Measurements from ENCODE around the gene FLNA. TPM values are rescaled to one million over a fixed set of nuclear protein-coding genes. Genes with fewer than 3 reads are reported as not detected.

FLNA gene
- total RNA-seq, 2 donors from 2014 or later, result 1,074 to 1,251 TPM

DNA sequence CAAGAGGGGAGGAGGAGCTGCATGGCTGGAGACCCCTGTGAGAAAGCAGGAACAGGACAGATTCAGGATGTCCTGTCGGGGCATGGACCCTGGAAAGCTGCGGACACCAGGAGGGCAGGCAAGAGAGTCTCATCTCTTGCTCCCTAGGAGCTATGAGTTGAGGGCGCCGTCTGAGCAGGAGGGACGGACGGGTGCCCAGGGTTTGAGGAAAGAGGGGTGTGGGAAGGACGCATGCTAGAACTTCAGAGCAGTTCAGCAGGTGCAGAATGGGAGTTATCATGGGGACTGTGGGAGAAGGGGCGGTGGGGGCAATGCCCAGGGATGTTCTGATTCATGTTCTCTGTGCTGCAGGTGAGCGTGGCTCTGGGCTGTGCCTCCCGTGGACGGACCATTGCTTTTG is 54.0 kb downstream of the FLNA start:
- no peak for TF ChIP-seq CTCF (conservative IDR thresholded peaks at IDR 0.05)

GRCh38 chrX:154317391-154317995 is 56.9 kb downstream of the FLNA start:
- no peak overlapping the region for H3K9ac ChIP-seq (ENCODE audit: extremely low read depth, low read length, poor library complexity, severe bottlenecking)
- H3K27me3 ChIP-seq (ENCODE audit: control insufficient read depth, insufficient read depth, low read length, poor library complexity, severe bottlenecking), result no peaks in the 10 kb centered on the region
- no peak overlapping the region for H3K4me3 ChIP-seq (ENCODE audit: low read length)
- Mint-ChIP-seq H3K4me3 (no peak overlapping the region), H3K27me3 (ENCODE audit: insufficient read depth) (peaks cover 4% of the 10 kb centered on the region), H3K27ac (no peak overlapping the region), H3K9me3 (peaks cover 71% of the 10 kb centered on the region), H3K4me1 (no peaks in the 10 kb centered on the region), H3K36me3 (ENCODE audit: low read depth) (no peaks in the 10 kb centered on the region)
- peak; percentile 81 for DNase-seq
- peak; percentile 67 for TF ChIP-seq CTCF (conservative IDR thresholded peaks at IDR 0.05)
- WGBS, 2 experiments (ENCODE audit: insufficient coverage in 1 of 2, insufficient read length in 1 of 2), result 20 to 60% methylated on average over 2 to 7 of the region's 7 CpGs
- no peaks in the 10 kb centered on the region for H3K9me3 ChIP-seq (ENCODE audit: control insufficient read depth, low read length)
- no peak overlapping the region for H3K27ac ChIP-seq (ENCODE audit: low read depth, low read length)
- H3K4me1 ChIP-seq (ENCODE audit: control insufficient read depth, insufficient read depth, low read length), result no peaks in the 10 kb centered on the region
- no peaks in the 10 kb centered on the region for H3K36me3 ChIP-seq (ENCODE audit: control insufficient read depth, insufficient read depth, low read length)

More for the DNA sequence above, 54.0 kb downstream of the FLNA start:
- 96% methylated on average over 11 of the region's 11 CpGs; no CpG with 5 or more reads in 1 of the 2 experiments for whole genome bisulfite sequencing, 2 experiments (ENCODE audit: insufficient coverage in 1 of 2, insufficient read length in 1 of 2)
- peaks cover 76% of the 10 kb centered on the region for H3K9me3 Mint-ChIP-seq
- Histone ChIP-seq H3K9ac (ENCODE audit: extremely low read depth, low read length, poor library complexity, severe bottlenecking) (no peak overlapping the region), H3K27ac (ENCODE audit: low read depth, low read length) (no peak overlapping the region), H3K4me1 (ENCODE audit: control insufficient read depth, insufficient read depth, low read length) (no peaks in the 10 kb centered on the region), H3K9me3 (ENCODE audit: control insufficient read depth, low read length) (no peaks in the 10 kb centered on the region), H3K27me3 (ENCODE audit: control insufficient read depth, insufficient read depth, low read length, poor library complexity, severe bottlenecking) (no peaks in the 10 kb centered on the region), H3K4me3 (ENCODE audit: low read length) (no peak overlapping the region), H3K36me3 (ENCODE audit: control insufficient read depth, insufficient read depth, low read length) (no peaks in the 10 kb centered on the region)
- H3K4me1 Mint-ChIP-seq, result no peaks in the 10 kb centered on the region
- H3K27me3 Mint-ChIP-seq (ENCODE audit: insufficient read depth), result peaks cover 4% of the 10 kb centered on the region
- DNase-seq, result no peak
- no peak overlapping the region for H3K27ac Mint-ChIP-seq
- H3K36me3 Mint-ChIP-seq (ENCODE audit: low read depth), result no peaks in the 10 kb centered on the region
- no peak overlapping the region for H3K4me3 Mint-ChIP-seq

DNA sequence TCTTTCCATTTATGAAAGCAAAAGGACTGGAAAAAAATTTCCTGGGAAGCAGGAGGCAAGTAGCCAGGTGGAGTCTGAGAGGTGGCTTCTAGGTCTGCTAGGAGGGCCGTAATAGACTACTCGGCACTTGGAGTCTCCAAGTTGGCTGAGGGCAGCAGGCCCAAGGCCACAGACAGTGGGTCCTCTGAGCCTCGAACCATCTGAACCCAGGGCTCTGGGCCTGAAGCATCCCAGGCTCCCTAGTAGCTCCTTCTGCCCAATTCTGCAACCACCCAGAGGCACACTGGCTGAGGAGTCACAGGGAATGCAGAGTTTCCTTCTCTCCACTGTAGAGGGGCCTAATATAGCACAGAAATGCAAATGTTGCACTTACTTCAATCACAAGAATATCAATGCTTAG is 59.0 kb downstream of the FLNA start:
- H3K9me3 Mint-ChIP-seq, result peaks cover 77% of the 10 kb centered on the region
- DNase-seq, result no peak
- H3K4me3 Mint-ChIP-seq, result no peak overlapping the region
- H3K36me3 Mint-ChIP-seq (ENCODE audit: low read depth), result no peaks in the 10 kb centered on the region
- H3K4me1 Mint-ChIP-seq, result no peaks in the 10 kb centered on the region
- WGBS, 2 experiments (ENCODE audit: insufficient coverage in 1 of 2, insufficient read length in 1 of 2), result 94% methylated on average over 3 of the region's 3 CpGs; no CpG with 5 or more reads in 1 of the 2 experiments
- H3K4me3 ChIP-seq (ENCODE audit: low read length), result no peak overlapping the region
- no peaks in the 10 kb centered on the region for H3K36me3 ChIP-seq (ENCODE audit: control insufficient read depth, insufficient read depth, low read length)
- no peaks in the 10 kb centered on the region for H3K9me3 ChIP-seq (ENCODE audit: control insufficient read depth, low read length)
- TF ChIP-seq CTCF (conservative IDR thresholded peaks at IDR 0.05), result no peak
- H3K27me3 ChIP-seq (ENCODE audit: control insufficient read depth, insufficient read depth, low read length, poor library complexity, severe bottlenecking), result no peaks in the 10 kb centered on the region
- no peak overlapping the region for H3K27ac Mint-ChIP-seq
- peaks cover 3% of the 10 kb centered on the region for H3K27me3 Mint-ChIP-seq (ENCODE audit: insufficient read depth)
- no peak overlapping the region for H3K27ac ChIP-seq (ENCODE audit: low read depth, low read length)
- no peaks in the 10 kb centered on the region for H3K4me1 ChIP-seq (ENCODE audit: control insufficient read depth, insufficient read depth, low read length)
- H3K9ac ChIP-seq (ENCODE audit: extremely low read depth, low read length, poor library complexity, severe bottlenecking), result no peak overlapping the region
